GM19395 (cell line): ENCODE results near the gene PTPN7.
"Not testable (repeated sequence)": the region's sequence is repeated elsewhere in the genome, so short reads cannot be mapped to it uniquely, and the experiment has no call there.

Experiments used
- ATAC-seq: cut with Tn5 transposase; IDR thresholded peaks from one replicate; pipeline ENCODE4 v1.9.1; 2021; ENCODE audit warnings: mild to moderate bottlenecking, moderate library complexity; ENCODE audit not compliant: unreplicated experiment

PTPN7 gene

DNA sequence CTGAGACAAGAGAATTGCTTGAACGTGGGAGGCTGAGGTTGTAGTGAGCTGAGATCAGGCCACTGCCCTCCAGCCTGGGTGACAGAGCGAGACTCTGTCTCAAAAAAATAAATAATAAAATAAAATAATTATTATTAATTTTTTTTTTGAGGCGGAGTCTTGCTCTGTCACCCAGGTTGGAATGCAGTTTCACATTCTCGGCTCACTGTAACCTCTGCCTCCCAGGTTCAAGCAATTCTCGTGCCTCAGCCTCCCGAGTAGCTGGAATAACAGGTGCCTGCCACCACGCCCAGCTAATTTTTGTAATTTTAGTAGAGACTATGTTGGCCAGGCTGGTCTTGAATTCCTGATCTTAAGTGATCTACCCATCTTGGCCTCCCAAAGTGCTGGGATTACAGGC lies 48.8 kb downstream of the PTPN7 start:
- ATAC-seq, result not testable (repeated sequence)

DNA sequence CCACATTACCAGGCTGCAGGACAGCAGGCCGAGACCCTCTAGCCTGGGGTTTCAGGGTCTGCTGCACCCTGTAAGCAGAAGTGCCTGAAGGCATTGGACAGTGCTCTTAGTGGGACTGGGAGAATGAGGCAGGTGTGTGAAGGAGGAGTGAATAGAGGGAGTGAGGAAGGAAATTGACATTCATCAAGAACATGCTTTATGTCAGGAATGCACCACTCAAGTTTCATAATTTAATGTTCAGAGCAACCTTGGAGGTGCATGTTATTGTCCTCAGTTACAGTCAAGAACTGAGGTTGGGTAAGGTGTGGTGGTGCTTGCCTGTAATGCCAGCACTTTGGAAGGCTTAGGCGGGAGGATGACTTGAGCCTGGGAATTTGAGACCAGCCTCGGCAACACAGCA lies 49.4 kb downstream of the PTPN7 start:
- ATAC-seq, result no peak

DNA sequence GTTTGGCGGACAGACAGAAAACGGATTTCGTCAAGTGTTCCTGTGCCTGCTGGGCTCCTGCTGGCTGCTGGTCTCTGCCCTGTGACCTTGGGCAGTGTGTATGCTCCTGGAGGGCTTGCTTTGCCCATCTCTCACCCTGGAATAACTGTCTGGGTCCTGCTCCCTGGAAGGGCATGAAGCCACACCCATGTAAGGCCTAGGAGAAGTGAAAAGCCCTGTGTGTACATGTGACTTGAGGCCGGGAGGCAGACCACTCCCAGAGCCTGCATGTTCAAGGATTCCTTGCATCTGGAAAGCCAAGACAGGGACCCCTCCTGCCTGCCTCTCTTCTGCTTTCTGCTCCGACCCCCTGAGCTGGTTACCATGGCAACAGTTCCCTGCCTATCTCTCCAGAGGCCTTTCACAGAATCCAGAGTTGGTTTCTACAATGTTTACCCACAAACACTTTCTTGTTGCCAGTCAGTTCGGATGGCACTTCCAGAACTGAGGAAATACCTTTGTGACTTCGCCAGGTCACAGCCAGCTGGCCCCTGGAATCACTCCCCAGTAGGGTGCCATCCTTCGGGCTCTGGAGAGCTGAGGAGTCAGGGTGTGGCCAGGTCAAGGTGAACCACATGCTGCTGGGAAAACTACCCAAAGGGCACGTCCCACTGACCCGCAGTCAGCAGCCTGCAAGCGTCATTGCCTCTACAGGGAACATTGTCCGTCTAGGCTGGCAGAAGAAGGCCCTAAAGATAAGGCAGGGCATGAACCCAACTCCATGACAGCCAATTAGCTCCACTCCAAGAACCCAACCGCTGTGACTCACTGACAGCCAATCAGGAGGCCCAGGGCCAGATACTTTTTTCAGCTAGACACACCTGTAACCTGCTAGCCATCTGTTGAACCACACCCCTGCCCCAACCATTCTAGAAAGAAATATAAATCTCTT lies 52.3 kb downstream of the PTPN7 start:
- no peak for ATAC-seq

DNA sequence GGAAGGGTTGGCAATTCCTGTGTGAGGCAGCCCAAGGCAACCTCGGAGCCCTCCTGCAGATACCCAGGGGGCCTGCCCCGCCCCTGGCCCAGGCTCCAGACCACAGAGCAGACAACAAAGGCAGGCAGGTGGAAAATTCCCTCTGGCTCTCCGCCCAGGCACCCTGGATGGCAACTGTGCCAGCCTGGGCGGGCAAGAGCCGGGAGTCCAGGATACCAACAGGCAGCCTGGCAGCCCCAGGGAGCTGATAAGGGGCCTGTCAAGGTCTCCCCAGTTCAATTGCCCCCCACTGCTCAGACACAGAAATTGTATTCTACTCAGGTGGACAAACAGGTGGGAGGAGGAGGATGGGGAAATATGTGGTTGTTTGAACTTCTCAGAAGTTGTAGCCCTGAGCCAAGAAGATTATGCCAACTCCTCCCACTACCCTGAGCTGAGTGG lies 53.1 kb downstream of the PTPN7 start:
- no peak for ATAC-seq

DNA sequence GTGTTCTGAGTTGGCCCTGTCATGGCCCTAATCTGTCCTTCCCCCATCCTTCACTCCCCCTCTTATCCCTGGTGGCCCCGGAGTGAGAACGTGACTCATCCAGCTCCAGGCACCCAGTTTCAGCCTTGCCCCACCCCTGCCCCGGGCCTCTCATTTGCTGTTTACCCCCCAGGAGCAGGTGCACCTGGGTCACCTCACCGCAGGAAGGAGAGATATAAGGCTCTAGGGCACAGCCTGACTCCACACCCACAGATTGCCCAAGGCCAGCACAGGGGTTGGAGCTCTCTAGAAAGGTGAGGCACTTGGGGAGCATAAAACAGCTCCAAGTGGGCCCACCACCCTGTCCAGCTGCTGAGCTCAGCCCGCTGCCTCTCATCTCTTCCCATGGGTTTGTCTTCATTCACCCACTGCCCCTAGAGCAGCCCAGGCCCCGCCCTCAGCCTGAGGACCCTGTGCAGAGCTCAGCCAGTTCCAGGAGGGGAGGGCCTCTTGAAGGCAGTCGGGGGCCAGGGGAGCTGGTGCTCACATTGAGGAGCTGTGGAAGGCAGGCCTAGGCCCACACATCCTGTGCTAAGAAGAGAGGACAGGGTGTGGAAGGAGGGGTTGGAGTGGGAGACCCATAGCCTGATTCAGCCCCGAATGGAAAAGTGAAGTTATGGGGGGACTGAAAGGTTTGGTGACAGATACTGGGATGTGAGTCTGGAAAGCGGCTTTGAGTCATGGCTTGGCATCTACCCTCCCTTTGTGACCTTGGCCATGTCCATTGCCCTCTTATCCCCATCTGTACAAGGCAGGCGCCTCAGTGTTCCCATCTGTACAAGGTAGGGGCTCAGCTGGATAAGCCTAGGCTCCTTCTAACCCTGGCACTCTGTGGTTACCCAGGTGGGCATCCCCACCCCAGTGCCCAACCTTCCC lies 53.8 kb downstream of the PTPN7 start:
- no peak for ATAC-seq

DNA sequence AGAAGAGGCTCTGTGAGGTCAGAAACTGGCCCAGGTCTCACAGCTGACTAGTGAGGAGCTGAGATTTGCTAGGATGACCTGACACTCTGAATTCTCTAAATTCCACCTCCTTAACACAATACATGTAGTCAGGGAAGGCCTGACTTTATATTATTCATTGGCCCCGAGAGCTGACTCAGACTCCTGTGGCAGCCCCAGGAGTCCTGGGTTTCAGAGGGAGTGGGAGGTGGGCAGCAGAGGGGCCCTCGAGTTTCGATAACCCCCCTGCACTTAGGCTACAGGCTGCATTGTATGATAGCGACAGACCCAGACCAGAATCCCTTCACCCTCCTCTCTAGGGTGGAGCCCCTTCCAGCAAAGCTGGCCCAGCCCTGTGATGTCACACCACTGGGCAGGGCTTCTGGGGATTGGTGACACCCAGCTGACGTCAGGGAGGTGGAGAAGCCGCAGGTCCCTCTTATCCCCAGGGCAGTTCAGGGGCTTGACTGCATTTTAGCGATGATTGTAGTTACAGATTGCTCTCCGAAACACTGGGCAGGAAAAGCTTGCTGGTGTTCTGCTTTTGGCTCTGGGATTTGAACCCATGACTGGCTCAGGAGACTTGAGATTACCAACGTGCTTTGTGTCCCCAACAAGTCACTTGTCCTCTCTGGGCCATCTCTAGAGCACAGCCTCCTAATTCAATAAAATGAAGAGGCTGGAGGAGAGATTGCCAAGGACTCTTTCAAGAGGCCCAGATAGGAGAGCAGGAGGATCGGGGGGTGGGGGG lies 54.6 kb downstream of the PTPN7 start:
- ATAC-seq, result no peak

DNA sequence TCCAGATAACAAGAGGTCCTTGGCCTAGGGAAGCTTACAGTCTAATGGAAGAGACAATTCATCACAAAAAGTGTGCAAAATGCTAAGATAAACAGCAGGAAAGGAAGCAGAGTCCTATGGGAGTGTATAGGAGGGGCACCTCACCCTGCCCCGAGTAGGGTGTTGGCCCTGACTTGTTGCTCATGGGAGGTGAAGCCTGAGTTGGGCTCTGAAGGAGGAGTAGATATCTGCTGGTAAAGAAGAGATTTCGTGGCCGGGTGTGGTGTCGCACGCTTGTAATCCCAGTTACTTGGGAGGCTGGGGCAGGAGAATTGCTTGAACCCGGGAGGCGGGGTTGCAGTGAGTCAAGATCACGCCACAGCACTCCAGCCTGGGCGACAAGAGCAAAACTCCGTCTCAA lies 56.3 kb downstream of the PTPN7 start:
- ATAC-seq, result no peak

DNA sequence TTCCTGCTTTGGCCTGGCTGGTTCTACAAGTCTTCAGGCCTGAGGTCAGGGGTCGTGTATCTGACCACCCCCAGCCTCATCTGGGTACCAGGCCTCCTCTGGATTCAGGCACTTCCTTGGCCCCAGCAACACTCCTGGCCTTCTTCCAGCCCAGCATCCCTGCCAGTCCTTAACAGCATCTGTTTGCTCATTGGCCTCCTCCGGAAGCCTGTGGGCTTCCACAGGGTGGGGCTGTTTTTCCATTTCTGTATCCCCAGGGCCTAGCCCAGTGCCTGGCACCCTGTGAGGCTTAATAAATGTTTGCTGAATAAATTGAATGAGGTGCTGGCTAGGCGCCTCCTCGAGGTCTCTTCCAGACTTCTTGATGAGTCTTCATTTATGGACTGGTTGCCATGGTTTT lies 59.2 kb downstream of the PTPN7 start:
- ATAC-seq, result no peak
